HepG2 (cell line): Measurements from ENCODE around the gene RPE65. TPM values are rescaled to one million over a fixed set of nuclear protein-coding genes. Genes with fewer than 3 reads are reported as not detected.
A peak's percentile ranks its signal among the peaks of the same experiment; 100 is the strongest.

Experiments
- BATF2 ChIP-seq: sonication (generic); formaldehyde crosslinking; IDR thresholded peaks from 2 replicates; pipeline ENCODE4 v1.8.0; 2022; ENCODE audit warnings: mild to moderate bottlenecking, missing genetic modification reagents, moderate library complexity
- E2F2 ChIP-seq: sonication (generic); formaldehyde crosslinking; IDR thresholded peaks from 2 replicates; pipeline ENCODE4 v1.4.0; 2020; ENCODE audit warnings: missing genetic modification reagents, borderline replicate concordance
- HNRNPH1 ChIP-seq: fragments of 200-400 bp; formaldehyde crosslinking; optimal IDR thresholded peaks from 2 replicates; pipeline ENCODE3; 2017; ENCODE audit warnings: mild to moderate bottlenecking, low read depth, low read length
- JARID2 ChIP-seq: sonication (generic); formaldehyde crosslinking; IDR thresholded peaks from 2 replicates; pipeline ENCODE4 v1.8.1; 2023; ENCODE audit warnings: missing genetic modification reagents, inconsistent platforms; ENCODE audit not compliant: insufficient replicate concordance
- JUN ChIP-seq: sonication (generic); formaldehyde crosslinking; IDR thresholded peaks from 2 replicates; pipeline ENCODE4 v1.4.0; 2020; ENCODE audit warnings: mild to moderate bottlenecking, missing genetic modification reagents
- MYNN ChIP-seq: sonication (generic); formaldehyde crosslinking; IDR thresholded peaks from 2 replicates; pipeline ENCODE4 v1.4.0; 2020; ENCODE audit warnings: mild to moderate bottlenecking, low read depth, missing genetic modification reagents
- RFX1 ChIP-seq: fragments of 450-650 bp; IDR thresholded peaks from 2 replicates; pipeline ENCODE4 v1.6.1; 2017
- SATB2 ChIP-seq: sonication (generic); formaldehyde crosslinking; IDR thresholded peaks from 2 replicates; pipeline ENCODE4 v1.5.0; 2020; ENCODE audit warnings: missing genetic modification reagents
- ZBTB46 ChIP-seq: sonication (generic); formaldehyde crosslinking; IDR thresholded peaks from 2 replicates; pipeline ENCODE4 v1.4.0; 2020; ENCODE audit warnings: mild to moderate bottlenecking, missing genetic modification reagents, borderline replicate concordance
- ZHX2 ChIP-seq, 2 experiments: sonication (generic) in 1 of 2; formaldehyde crosslinking in 1 of 2; IDR thresholded peaks; 2 replicates each; pipeline versions ENCODE4 v1.6.1 to v1.9.0; 2014 to 2022; ENCODE audit warnings: antibody characterized with exemption in 1 of 2, borderline replicate concordance in 1 of 2, inconsistent platforms in 1 of 2, low read depth in 1 of 2, missing genetic modification reagents in 1 of 2
- ZNF280D ChIP-seq: sonication (generic); formaldehyde crosslinking; IDR thresholded peaks from 2 replicates; pipeline ENCODE4 v1.5.1; 2020; ENCODE audit warnings: mild to moderate bottlenecking, missing genetic modification reagents
- ZNF670 ChIP-seq: sonication (generic); formaldehyde crosslinking; IDR thresholded peaks from 2 replicates; pipeline ENCODE4 v1.8.0; 2022; ENCODE audit warnings: mild to moderate bottlenecking, missing genetic modification reagents, borderline replicate concordance
- ZNF703 ChIP-seq: sonication (generic); formaldehyde crosslinking; IDR thresholded peaks from 2 replicates; pipeline ENCODE4 v1.5.1; 2020; ENCODE audit warnings: missing genetic modification reagents, mild to moderate bottlenecking, moderate library complexity, borderline replicate concordance
- polyA plus RNA-seq, 8 experiments: library from polyadenylated mRNA; depleted of rRNA in 3 of 8; stranded (reverse) in 7 of 8; unstranded in 1 of 8; fragments of >200 nt; fragmentation: Illumina TruSeq in 4 of 8; extraction: Trizol in 4 of 8; gene quantifications; 2 replicates each; pipeline versions ENCODE4 v1.2.1 to v1.2.3, GENCODE V29; 2011 to 2016; ENCODE audit warnings: low read depth in 4 of 8, missing spikeins in 1 of 8, mixed read lengths in 1 of 8; ENCODE audit not compliant: insufficient read depth in 1 of 8
- total RNA-seq, 5 experiments: library from RNA; depleted of rRNA; stranded (reverse); fragments of >200 nt; fragmentation: Illumina TruSeq; extraction: Trizol; gene quantifications; 2 replicates each; pipeline ENCODE4 v1.2.3, GENCODE V29; 2016; ENCODE audit warnings: low read depth in 1 of 5

RPE65 gene
- total and polyA plus RNA-seq, 2 of the 13 experiments (the other 11 are each of a cell fraction or from before 2014, with no cell fraction given) = not detected

GRCh38 chr1:68496680-68497357, 47.1 kb upstream of the RPE65 start, which contains the start of gene DEPDC1 (continued):
- TF ChIP-seq ZNF703 (CRISPR knock-in tag) (no peak), MYNN (CRISPR knock-in tag) (no peak), ZNF280D (CRISPR knock-in tag) (0 out of 2 replicates have a peak, but pooled peaks have one; percentile 25), ZNF670 (CRISPR knock-in tag) (no peak), SATB2 (CRISPR knock-in tag) (no peak; the same call in 1 of the 2 replicates), BATF2 (CRISPR knock-in tag) (peak; percentile 29; the same call in 1 of the 2 replicates), ZHX2 (IDR thresholded peaks at IDR 0.05; ENCODE audit: low read depth) (no peak), ZHX2 (CRISPR knock-in tag; IDR thresholded peaks at IDR 0.05; ENCODE audit: borderline replicate concordance) (no peak), JARID2 (CRISPR knock-in tag) (peak; percentile 17), E2F2 (CRISPR knock-in tag) (no peak), HNRNPH1 (no peak), JUN (CRISPR knock-in tag) (peak; percentile 68; the same call in 1 of the 2 replicates), RFX1 (no peak), ZBTB46 (CRISPR knock-in tag) (no peak)
